ENCODE data around the gene RDH14. TPM values are rescaled to one million over a fixed set of nuclear protein-coding genes. Genes with fewer than 3 reads are reported as not detected.
A peak's percentile ranks its signal among the peaks of the same experiment; 100 is the strongest.

RDH14 gene
- total RNA-seq, 1 experiment from 2014 or later = 19.0 TPM

GRCh38 chr2:18600255-18600613, 39.8 kb upstream of the RDH14 start:
- ChIA-PET CTCF (no interaction called here), POLR2A (ENCODE audit: low non-redundant PET) (no interaction called here)
- no peaks in the 10 kb centered on the region for H3K27me3 ChIP-seq (replicated peaks; ENCODE audit: insufficient read depth, low read depth, low read length, poor library complexity)
- peaks cover 22% of the 10 kb centered on the region for H3K4me1 ChIP-seq (ENCODE audit: insufficient read depth, low read length, poor library complexity, severe bottlenecking)
- H3K36me3 ChIP-seq (ENCODE audit: insufficient read depth, low read length, poor library complexity, severe bottlenecking) = no peaks in the 10 kb centered on the region
- intact Hi-C loops (cut with micrococcal nuclease; ENCODE audit: unreplicated experiment) = loop anchor here (2.0 kb wide), 1 partner anchor 79 kb away; no protein-coding TSS in a partner anchor
- H3K27ac ChIP-seq (ENCODE audit: low read depth, low read length, poor library complexity, severe bottlenecking) = no peak overlapping the region
- no TSS peak for BruUV-seq (replicated peaks)
- no peak overlapping the region for H3K4me3 ChIP-seq (ENCODE audit: low read depth, low read length, poor library complexity, severe bottlenecking)
- no peak for DNase-seq (ENCODE audit: low spot score)
- H3K9me3 ChIP-seq (ENCODE audit: low read depth, low read length, poor library complexity, severe bottlenecking) = no peaks in the 10 kb centered on the region
- TF ChIP-seq CTCF (conservative IDR thresholded peaks at IDR 0.05; ENCODE audit: low read depth, low read length) (no peak), EZH2 (IDR thresholded peaks at IDR 0.05; ENCODE audit: borderline replicate concordance, low read depth, low read length, poor library complexity, severe bottlenecking) (no peak)

GRCh38 chr2:18599509-18600254, 39.2 kb upstream of the RDH14 start:
- intact Hi-C loops (cut with micrococcal nuclease; ENCODE audit: unreplicated experiment) = loop anchor here (2.0 kb wide), 1 partner anchor 79 kb away; no protein-coding TSS in a partner anchor
- Histone ChIP-seq H3K4me3 (ENCODE audit: low read depth, low read length, poor library complexity, severe bottlenecking) (no peak overlapping the region), H3K4me1 (ENCODE audit: insufficient read depth, low read length, poor library complexity, severe bottlenecking) (peaks cover 22% of the 10 kb centered on the region), H3K27ac (ENCODE audit: low read depth, low read length, poor library complexity, severe bottlenecking) (peak overlapping the region; percentile 34), H3K9me3 (ENCODE audit: low read depth, low read length, poor library complexity, severe bottlenecking) (no peaks in the 10 kb centered on the region), H3K36me3 (ENCODE audit: insufficient read depth, low read length, poor library complexity, severe bottlenecking) (no peaks in the 10 kb centered on the region), H3K27me3 (replicated peaks; ENCODE audit: insufficient read depth, low read depth, low read length, poor library complexity) (no peaks in the 10 kb centered on the region)
- DNase-seq (ENCODE audit: low spot score) = peak; percentile 93
- ChIA-PET CTCF (no interaction called here), POLR2A (ENCODE audit: low non-redundant PET) (no interaction called here)
- TF ChIP-seq EZH2 (IDR thresholded peaks at IDR 0.05; ENCODE audit: borderline replicate concordance, low read depth, low read length, poor library complexity, severe bottlenecking) (no peak), CTCF (conservative IDR thresholded peaks at IDR 0.05; ENCODE audit: low read depth, low read length) (no peak)
- no TSS peak for BruUV-seq (replicated peaks)

DNA sequence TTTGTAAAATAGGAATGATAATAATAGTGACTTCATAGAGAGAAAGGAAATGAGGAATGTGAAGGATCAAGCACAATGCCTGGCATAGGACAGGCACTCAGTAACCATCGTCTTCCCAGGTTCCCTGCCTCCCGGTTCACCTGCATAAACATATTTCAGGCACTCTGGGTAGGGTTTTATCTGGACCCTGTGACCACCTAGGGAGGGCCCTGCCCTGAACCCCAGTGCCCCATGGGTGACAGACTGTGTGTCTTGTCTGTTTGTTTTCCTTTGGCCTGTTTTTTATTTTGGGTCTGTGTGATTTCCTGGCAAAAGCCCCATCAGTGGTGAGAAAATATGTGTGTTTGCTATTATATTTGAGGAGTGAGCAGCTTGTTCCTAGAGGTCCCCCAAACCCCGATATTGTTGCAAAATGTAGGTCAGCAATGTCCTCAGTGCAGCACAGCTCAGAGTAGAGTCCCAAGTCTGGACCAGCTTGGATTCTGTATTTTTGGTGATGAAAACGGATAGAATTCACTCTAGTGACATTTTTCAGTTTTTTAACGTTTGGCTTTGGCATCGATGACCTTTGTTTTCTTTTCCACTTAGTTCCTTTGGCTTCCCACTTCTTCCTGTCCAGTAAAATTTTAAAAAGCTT, 38.5 kb upstream of the RDH14 start:
- intact Hi-C loops (cut with micrococcal nuclease; ENCODE audit: unreplicated experiment) = no loop called here

More for the DNA sequence above, 38.5 kb upstream of the RDH14 start:
- no peaks in the 10 kb centered on the region for H3K9me3 ChIP-seq (ENCODE audit: low read depth, low read length, poor library complexity, severe bottlenecking)
- ChIA-PET CTCF (no interaction called here), POLR2A (ENCODE audit: low non-redundant PET) (no interaction called here)
- no TSS peak for BruUV-seq (replicated peaks)
- H3K27ac ChIP-seq (ENCODE audit: low read depth, low read length, poor library complexity, severe bottlenecking) = peak overlapping the region; percentile 34
- DNase-seq (ENCODE audit: low spot score) = no peak
- H3K36me3 ChIP-seq (ENCODE audit: insufficient read depth, low read length, poor library complexity, severe bottlenecking) = no peaks in the 10 kb centered on the region
- H3K27me3 ChIP-seq (replicated peaks; ENCODE audit: insufficient read depth, low read depth, low read length, poor library complexity) = no peaks in the 10 kb centered on the region
- H3K4me1 ChIP-seq (ENCODE audit: insufficient read depth, low read length, poor library complexity, severe bottlenecking) = peaks cover 22% of the 10 kb centered on the region
- no peak for TF ChIP-seq EZH2 (IDR thresholded peaks at IDR 0.05; ENCODE audit: borderline replicate concordance, low read depth, low read length, poor library complexity, severe bottlenecking)
- no peak for TF ChIP-seq CTCF (conservative IDR thresholded peaks at IDR 0.05; ENCODE audit: low read depth, low read length)
- H3K4me3 ChIP-seq (ENCODE audit: low read depth, low read length, poor library complexity, severe bottlenecking) = no peak overlapping the region
